NCI-H1417 (cell line): Measurements from ENCODE around the gene FAF2.
"Not testable (repeated sequence)": the region's sequence is repeated elsewhere in the genome, so short reads cannot be mapped to it uniquely, and the experiment has no call there.

Experiments
- DNase-seq, 3 experiments: peaks; one replicate each; lab custom pipeline; 2025; lab: John Stamatoyannopoulos, UW

Gene FAF2

GRCh38 chr5:176418251-176418650, 29.9 kb upstream of the FAF2 start:
- no peak for DNase-seq

DNA sequence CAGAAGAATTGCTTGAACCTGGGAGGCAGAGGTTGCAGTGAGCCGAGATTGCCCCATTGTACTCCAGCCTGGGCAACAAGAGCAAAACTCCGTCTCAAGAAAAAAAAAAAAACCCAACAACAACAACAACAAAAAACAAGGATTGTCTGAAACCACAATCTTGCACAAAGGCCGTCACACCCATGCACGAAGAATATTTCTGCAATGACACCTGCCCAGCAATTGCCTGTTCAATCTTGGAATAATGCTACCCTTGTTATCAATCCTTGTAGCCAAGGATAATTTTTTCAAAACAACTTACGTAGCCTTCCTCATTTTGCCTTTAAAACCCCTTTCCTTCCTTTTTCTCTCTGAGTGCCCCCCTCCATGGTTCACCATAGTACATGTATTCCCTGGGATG, 28.1 kb upstream of the FAF2 start:
- no peak for DNase-seq

DNA sequence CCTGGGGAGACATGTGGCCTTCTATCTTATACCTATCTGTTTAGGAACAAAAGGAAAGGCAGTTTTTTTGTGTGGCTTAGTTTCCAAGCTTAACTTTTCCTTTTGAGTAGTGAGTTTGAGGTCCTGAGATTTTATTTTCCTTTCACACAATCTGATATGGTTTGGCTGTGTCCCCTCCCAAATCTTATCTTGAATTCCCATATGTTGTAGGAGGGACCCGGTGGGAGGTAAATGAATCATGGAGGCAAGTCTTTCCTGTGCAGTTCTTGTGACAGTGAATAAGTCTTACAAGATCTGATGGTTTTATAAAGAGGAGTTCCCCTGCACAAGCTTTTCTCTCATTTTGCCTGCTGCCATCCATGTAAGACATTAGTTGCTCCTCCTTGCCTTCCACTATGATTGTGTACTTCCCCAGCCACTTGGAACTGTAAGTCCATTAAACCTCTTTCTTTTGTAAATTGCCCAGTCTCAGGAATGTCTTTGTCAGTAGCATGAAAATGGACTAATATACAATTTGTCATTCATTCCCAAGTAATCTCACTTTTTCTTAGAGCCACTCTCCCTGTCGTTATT, 27.1 kb upstream of the FAF2 start:
- no peak for DNase-seq

GRCh38 chr5:176424181-176424580, 24.0 kb upstream of the FAF2 start:
- no peak for DNase-seq

DNA sequence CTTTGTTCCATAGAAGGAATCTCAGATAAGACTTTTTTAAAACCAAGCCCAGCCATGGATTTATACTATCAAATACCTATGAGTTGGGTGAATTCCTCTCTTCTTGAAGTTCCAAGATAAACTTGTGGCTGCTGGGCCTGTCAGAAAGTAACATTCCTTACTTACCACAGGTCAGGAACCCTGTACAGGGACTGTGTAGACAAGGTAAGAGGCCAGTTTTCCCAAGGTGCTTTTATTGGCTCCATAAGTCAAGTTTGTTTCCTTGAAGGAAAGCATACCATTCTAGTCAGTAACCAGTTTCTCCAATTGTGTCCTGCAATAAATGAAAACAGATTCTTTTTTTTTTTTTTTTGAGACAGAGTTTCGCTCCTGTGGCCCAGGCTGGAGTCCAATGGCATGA, 23.0 kb upstream of the FAF2 start:
- DNase-seq, result no peak

DNA sequence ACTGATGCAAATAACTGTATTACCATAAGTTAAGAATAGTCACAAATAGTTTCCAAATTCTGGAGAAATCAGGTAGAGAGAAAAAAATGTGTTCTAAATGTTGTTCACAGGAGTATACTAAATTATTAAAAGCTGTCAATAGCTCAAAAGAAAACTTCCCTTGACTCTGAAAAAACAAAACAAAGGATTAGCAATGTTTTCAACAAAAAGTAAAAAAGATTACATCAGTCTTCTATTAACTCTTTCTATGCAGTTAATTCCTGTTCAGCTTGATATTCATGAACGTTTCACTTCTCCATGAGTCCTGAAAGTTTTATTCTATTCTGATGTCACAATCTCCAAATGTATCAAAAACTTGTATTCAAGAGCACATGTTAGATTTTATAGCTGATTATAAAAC, 22.4 kb upstream of the FAF2 start:
- DNase-seq, result no peak

DNA sequence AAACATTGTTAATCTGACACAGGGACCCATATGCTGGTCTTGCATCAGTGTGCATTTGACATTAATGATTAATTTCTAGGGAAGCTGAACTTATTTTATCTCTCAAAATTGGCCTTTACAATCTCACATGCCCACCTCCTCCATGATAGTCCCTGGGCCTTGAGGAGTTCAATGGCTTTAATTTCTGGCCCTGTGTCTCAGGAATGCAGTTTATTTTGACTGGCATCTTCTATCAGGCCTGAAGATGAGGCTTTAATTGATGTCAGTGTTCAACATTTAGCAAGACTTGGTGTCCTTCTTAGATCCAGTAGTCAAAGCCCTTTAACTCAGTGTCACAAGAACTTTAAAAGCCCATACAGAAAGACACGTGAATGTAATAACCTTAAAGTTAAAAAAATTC, 21.3 kb upstream of the FAF2 start:
- DNase-seq, result no peak

DNA sequence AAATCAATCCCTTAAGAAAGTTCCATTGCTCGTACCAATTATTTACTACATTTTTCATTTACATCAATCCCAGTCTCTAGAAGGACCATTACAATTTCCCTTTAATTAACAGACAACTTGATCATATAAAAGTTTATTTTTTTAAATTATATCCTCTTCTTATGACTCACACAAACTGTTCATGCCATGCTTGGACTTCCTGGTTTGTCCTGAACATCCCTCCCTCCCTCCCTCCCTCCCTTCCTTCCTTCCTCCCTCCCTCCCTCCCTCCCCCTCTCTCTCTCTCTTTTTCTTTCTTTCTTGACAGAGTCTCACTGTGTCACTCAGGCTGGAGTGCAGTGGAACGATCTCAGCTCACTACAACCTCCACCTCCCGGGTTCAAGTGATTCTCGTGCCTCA, 20.2 kb upstream of the FAF2 start:
- DNase-seq, result no peak

GRCh38 chr5:176429972-176430371, 18.2 kb upstream of the FAF2 start:
- no peak for DNase-seq

DNA sequence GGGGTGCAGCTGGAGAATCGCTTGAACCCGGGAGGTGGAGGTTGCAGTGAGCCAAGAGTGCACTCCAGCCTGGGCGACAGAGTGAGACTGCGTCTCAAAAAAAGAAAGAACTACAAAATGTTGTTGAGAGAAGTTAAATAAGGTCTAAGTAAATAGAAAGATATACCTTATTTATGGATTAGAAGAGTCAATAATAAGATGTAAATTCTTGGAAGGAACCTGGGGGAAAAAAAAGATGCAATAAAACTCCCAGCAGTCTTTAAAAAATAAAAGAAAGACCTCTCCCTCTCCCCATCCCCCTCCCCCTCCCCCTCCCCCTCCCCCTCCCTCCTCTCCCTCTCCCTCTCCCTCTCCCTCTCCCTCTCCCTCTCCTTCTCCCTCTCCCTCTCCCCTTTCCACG, 15.5 kb upstream of the FAF2 start:
- DNase-seq, result no peak

- no peak for DNase-seq
Measured at GRCh38 chr5:176436656-176437055, 11.5 kb upstream of the FAF2 start.

DNA sequence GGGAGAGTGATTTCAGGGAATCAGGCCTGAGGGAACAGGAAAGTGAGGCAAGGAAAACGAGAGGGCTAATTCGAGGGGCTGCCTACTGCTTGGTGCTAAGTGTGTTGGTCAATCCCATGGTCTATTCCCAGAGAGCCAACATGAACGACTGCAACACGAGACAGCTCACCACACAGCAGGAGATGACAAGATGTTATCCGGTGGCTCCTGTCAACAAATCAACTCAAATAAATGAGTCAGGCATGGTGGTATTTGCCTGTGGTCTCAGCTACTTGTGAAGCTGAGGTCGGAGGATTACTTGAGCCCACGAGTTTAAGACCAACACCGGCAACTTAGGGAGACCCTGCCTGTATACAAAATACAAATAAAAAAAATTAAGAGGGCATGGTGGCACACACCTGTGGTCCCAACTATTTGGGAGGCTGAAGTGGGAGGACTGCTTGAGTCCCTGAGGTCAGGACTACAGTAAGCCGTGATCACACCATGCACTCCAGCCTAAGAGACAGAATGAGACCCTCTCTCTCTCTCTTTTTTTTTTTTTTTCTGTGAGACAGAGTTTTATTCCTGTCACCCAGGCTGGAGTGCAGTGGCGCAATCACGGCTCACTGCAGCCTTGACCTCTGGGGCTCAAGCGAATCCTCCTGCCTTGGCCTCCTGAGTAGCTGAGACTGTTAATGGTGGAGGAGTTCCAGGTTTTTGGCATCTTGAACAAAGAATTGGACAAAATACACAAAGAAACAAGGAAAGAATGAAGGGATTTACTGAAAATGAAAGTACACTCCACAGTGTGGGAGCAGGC, 9.0 kb upstream of the FAF2 start:
- no peak for DNase-seq

DNA sequence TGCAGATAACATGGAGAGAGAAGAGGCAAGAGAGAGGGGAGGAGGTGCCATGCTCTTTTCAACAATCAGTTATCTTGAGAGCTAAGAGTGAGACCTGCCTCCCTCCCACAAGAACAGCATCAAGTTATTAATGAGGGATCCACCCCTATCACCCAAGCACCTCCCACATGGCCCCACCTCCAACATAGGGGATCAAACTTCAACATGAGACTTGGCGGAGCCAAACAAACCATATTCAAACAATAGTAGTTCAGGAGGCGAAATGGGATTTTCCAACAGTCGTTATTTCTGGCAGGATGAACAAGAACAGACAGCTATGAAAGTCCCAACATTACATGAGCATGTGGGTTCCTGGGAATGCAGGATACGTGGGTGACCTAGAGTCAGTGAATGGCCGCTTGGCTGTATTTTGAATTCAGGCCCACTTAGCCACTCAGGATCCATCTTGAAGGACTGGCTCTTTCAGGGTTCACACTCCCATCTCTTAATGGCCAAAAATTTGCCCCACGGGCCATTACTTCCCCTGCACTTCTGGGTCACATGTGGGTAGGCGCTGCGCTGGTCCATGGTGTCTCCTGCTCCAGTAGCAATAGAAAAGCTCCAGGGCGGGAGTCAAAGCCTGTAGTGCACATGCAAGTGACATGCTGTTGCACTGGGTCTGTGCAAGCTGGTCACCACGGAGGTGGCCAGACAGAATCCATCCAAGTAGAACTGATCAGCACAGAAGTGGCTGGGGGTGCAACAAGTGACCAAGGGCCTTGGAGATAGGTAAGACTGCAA, 7.1 kb upstream of the FAF2 start:
- no peak for DNase-seq

DNA sequence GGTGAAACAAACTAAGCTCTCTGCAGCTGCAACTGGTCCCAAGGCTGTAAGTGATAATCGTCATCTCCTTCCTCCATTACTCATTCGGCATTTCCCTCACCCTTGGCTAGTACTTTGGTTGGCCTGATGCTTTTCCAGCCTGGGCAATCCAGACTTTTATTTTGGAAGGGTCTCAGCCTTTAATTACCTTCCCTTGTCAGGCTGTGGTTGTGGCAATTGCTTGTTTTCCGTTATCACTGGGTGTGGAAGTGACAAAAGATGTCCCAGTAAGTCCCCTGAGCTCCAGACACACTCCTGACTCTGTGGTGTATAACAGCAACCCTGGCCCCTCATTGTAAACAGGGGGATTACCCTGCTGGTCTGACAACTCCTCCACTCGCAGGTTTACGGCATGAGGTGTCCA, 6.3 kb upstream of the FAF2 start:
- no peak for DNase-seq

- DNase-seq, result not testable (repeated sequence)
Measured at GRCh38 chr5:176442911-176443310, 5.3 kb upstream of the FAF2 start.

- no peak for DNase-seq
Measured at GRCh38 chr5:176444742-176445141, 3.4 kb upstream of the FAF2 start.

DNA sequence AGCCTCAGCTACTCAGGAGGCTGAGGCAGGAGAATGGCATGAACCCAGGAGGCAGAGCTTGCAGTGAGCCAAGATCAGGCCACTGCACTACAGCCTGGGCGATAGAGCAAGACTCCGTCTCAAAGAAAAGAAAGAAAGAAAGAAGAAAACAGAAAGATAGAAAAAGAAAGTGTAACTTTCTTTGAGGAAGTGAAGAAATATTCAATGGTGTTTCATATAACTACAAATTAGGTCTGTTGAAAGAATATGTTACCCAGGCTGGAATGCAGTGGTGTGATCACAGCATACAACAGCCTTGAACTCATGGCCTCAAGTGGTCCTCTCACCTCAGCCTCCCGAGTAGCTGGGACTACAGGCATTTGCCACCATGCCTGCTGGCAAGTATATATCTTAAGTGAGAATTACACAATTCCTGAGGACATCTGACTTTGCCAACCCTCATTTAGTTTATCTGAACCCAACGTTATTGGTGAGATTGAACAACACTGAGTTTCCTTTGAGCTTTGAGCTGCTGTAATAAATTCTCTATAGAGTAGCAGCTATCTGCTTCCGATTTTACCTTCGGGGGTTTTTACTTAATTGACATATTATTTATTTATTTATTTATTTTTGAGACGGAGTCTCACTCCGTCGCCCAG, 2.0 kb upstream of the FAF2 start:
- DNase-seq, result no peak

- peak in 2 of 3 experiments; percentile 29 to 33 for DNase-seq
Measured at GRCh38 chr5:176446884-176447590, 1.1 kb upstream of the FAF2 start.

DNA sequence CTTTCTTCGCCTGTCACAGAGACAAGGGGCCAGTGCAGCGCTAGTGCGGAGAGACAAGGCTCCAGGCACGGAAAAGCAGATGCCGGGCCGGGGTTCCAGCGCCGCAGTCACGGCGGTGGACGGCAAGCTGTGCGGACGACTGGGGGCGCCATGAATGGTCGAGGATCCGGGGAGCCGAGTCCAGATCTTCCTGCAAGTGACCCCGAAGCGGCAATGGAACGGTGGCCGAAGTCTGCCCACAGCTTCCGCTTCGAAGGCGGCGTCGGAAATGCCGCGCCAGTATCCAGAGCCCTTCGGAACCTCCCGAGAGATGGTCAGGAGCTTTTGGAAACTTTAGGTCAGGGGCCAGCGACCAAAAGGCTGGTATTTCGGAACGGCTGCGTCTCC, 601 bp upstream of the FAF2 start:
- peak in 1 of 3 experiments; percentile 33 for DNase-seq

DNA sequence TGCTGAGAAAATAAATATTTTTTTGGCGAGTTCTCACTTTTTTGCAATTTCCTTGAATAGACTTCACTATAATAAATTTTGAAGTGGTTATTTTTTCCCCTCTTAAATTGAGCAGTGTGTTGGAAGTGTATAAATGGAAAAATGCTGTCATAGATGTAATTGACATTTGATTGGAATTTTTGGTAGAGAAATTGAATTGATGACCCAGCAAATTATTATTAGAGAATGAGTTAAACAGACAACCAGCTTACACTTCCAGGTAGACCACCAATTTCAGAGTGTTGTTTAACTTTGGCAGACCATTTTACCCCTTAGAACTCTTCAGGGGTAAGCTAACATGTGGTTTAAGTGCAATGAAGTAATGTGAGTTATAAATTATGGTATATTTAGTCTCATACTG, 1.9 kb downstream of the FAF2 start:
- DNase-seq, result no peak

DNA sequence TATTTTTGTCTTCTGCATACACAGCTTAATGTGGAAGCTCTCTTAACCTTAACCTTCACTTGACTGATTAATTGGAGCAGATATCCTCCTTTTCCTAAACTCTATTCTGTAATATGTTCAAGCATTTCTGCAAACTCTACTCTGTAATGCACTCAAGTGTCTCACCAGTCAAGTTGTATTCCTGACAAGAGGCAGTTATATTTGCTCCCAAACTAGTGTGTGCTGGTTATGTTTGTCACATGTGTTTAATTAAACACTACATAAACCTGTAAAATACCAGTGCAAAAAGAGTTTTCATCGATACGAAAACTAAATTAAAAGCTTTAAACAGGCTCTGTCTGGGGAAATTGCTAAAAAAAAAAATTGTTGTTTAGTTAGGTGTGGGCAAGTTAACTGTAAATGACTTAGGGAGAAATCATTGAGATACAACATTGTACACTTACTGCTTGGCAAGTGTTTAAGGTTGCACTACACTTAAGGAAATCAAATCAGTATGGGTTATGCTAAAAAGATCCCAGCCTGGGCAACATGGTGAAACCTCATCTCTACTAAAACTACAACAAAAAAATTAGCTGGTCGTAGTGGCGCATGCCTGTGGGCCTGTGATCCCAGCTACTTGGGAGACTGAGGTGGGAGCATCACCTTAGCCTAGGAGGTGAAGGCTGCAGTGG, 6.7 kb downstream of the FAF2 start:
- no peak for DNase-seq
